T-cell (primary cell): ENCODE data around the gene SMTNL1. TPM values are rescaled to one million over a fixed set of nuclear protein-coding genes. Genes with fewer than 3 reads are reported as not detected.

Source experiments
- ATAC-seq, 4 experiments: fragments of 200-7000 bp in 3 of 4; fragments of 150-1000 bp in 1 of 4; cut with Tn5 transposase; replicated peaks in 1 of 4; 1 replicate in 3 of 4; 2 replicates in 1 of 4; pipeline ENCODE4 v1.10.0; 2021; ENCODE audit warnings: moderate library complexity in 3 of 4, mild to moderate bottlenecking in 2 of 4, moderate number of reproducible peaks in 1 of 4
- CTCF ChIA-PET, 2 donors: fragments of 300-600 bp; sonication (Branson Sonifier 250); formaldehyde crosslinking; loops; one replicate each; lab custom pipeline; 2022; ENCODE audit warnings: antibody characterized with exemption in 2 of 2; lab: Charles Lee
- POLR2A ChIA-PET, 2 donors: fragments of 300-600 bp; sonication (Branson Sonifier 250); formaldehyde crosslinking; loops; one replicate each; lab custom pipeline; 2022; ENCODE audit warnings: antibody characterized with exemption in 2 of 2; lab: Charles Lee
- DNase-seq, 35 experiments: peaks; one replicate each; pipeline versions ENCODE4 v3.0.0 to v3.0.0-alpha.2; 2013 to 2023
- H3K27ac ChIP-seq: one replicate; pipeline ENCODE4 v1.5.1; 2013; ENCODE audit warnings: low read length
- H3K27me3 ChIP-seq, 2 experiments: replicated peaks in 1 of 2; 1 replicate in 1 of 2; 2 replicates in 1 of 2; pipeline versions ENCODE4 v1.6.1 to v1.7.0; 2013; ENCODE audit warnings: low read length in 1 of 2, mixed read lengths in 1 of 2; ENCODE audit not compliant: control insufficient read depth in 2 of 2, insufficient read depth in 2 of 2; ENCODE audit errors: extremely low read depth in 1 of 2
- H3K36me3 ChIP-seq, 2 donors: 1 replicate in 1 of 2; 2 replicates in 1 of 2; pipeline versions ENCODE4 v1.6.1 to v1.7.0; 2013; ENCODE audit warnings: low read length in 1 of 2; ENCODE audit not compliant: control insufficient read depth in 2 of 2, insufficient read depth in 1 of 2; ENCODE audit errors: extremely low read depth in 1 of 2
- H3K4me1 ChIP-seq, 2 experiments: 1 replicate in 1 of 2; 2 replicates in 1 of 2; pipeline versions ENCODE4 v1.6.1 to v1.7.0; 2013; ENCODE audit warnings: low read length in 2 of 2, mixed read lengths in 1 of 2; ENCODE audit not compliant: insufficient read depth in 2 of 2, control insufficient read depth in 1 of 2; ENCODE audit errors: extremely low read depth in 1 of 2
- H3K4me3 ChIP-seq, 2 donors: 1 replicate in 1 of 2; 2 replicates in 1 of 2; pipeline versions ENCODE4 v1.5.1 to v1.7.0; 2013; ENCODE audit warnings: mild to moderate bottlenecking in 2 of 2, low read length in 1 of 2, moderate library complexity in 1 of 2; ENCODE audit not compliant: control insufficient read depth in 1 of 2; ENCODE audit errors: extremely low read depth in 1 of 2
- H3K9me3 ChIP-seq: 2 replicates; pipeline ENCODE4 v1.7.0; 2013
- H3K27ac Mint-ChIP-seq, 2 donors: one replicate each; pipeline ENCODE4 v1.8.0; 2020 to 2021; ENCODE audit warnings: mild to moderate bottlenecking in 2 of 2, mixed read lengths in 2 of 2
- H3K27me3 Mint-ChIP-seq, 2 donors: one replicate each; pipeline ENCODE4 v1.8.0; 2021 to 2022; ENCODE audit warnings: mixed read lengths in 2 of 2
- H3K36me3 Mint-ChIP-seq: one replicate; pipeline ENCODE4 v1.8.0; 2021; ENCODE audit warnings: mixed read lengths
- H3K4me1 Mint-ChIP-seq, 3 donors: one replicate each; pipeline ENCODE4 v1.8.0; 2020 to 2022; ENCODE audit warnings: mixed read lengths in 3 of 3, mild to moderate bottlenecking in 1 of 3
- H3K4me3 Mint-ChIP-seq, 3 donors: one replicate each; pipeline ENCODE4 v1.8.0; 2020 to 2022; ENCODE audit warnings: mild to moderate bottlenecking in 3 of 3, mixed read lengths in 3 of 3, moderate library complexity in 3 of 3
- H3K9me3 Mint-ChIP-seq, 3 donors: one replicate each; pipeline ENCODE4 v1.8.0; 2020 to 2022; ENCODE audit warnings: mixed read lengths in 3 of 3
- WGBS: methylation state at CpG from one replicate; pipeline ENCODE4 v1.1.5; 2013; ENCODE audit warnings: missing lambda C conversion rate; ENCODE audit not compliant: insufficient coverage; 5-methylcytosine and 5-hydroxymethylcytosine counted together
- total RNA-seq, 35 experiments: library from RNA in 6 of 35; stranded (reverse) in 6 of 35; fragments of 120-200 nt in 1 of 35; gene quantifications; one replicate each; pipeline versions ENCODE4 v1.2.1 to v1.2.4 and lab custom pipeline; 2013 to 2026

Gene SMTNL1, protein sequence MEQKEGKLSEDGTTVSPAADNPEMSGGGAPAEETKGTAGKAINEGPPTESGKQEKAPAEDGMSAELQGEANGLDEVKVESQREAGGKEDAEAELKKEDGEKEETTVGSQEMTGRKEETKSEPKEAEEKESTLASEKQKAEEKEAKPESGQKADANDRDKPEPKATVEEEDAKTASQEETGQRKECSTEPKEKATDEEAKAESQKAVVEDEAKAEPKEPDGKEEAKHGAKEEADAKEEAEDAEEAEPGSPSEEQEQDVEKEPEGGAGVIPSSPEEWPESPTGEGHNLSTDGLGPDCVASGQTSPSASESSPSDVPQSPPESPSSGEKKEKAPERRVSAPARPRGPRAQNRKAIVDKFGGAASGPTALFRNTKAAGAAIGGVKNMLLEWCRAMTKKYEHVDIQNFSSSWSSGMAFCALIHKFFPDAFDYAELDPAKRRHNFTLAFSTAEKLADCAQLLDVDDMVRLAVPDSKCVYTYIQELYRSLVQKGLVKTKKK
- not detected for total RNA-seq
- total RNA-seq (2013), result 0.09 TPM
- total RNA-seq (lab: John Stamatoyannopoulos, UW), result 0 to 0.06 (median 0) reads per million in 29 experiments

DNA sequence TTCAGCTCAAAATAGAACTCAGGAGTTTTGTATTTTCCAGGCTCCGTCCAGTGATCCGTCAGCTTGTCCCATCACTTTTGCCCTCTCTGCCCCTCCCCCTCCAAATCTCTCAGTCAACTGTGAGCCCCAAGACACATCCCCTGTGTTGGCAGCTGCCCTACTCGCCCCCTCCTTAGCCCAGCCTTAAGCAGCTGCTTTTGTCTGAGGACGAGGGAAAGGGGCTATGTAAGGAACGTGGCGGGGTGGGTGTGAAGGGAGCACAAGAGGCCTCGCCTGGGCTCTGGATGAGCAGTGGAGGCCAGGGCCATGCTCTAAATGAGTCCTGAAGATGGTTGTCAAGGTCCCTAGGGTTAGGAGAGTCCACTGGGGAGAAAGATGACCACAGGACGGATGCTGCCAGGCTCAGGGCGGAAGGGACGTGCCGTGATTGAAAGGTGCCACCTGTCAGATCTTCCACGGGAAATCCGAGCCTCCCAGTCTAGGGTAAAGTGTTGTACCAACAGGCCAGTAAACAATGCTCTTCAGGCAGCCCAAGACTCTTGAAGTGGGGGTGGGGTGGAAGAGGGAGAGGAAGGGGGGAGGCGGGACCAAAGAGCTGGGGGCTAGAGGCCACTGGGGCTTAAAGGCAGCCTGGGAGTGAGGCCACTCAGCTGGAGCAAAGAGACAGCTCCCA is at the start of gene SMTNL1:
TSS of gene SMTNL1 (plus strand) at position 649 of the 673 bp plus-strand sequence. CDS start 5,048 bp downstream, outside the sequence.
- H3K4me1 ChIP-seq, result no peaks in the 10 kb centered on the region
- no peaks in the 10 kb centered on the region for H3K9me3 Mint-ChIP-seq
- no peaks in the 10 kb centered on the region for H3K36me3 ChIP-seq
- H3K4me1 Mint-ChIP-seq, result peaks cover 0 to under 1% (median under 1%) of the 10 kb centered on the region in 3 donors
- POLR2A ChIA-PET, result no interaction called here
- no peaks in the 10 kb centered on the region for H3K27me3 ChIP-seq
- DNase-seq, result no peak
- no peaks in the 10 kb centered on the region for H3K36me3 Mint-ChIP-seq
- no peak within 1 kb of the TSS for H3K27ac Mint-ChIP-seq
- no peak for ATAC-seq
- no peak within 1 kb of the TSS for H3K27ac ChIP-seq
- H3K4me3 ChIP-seq, result no peak within 1 kb of the TSS
- no peaks in the 10 kb centered on the region for H3K27me3 Mint-ChIP-seq
- no peaks in the 10 kb centered on the region for H3K9me3 ChIP-seq
- 85% methylated on average over 11 of the region's 14 CpGs for WGBS
- CTCF ChIA-PET, result interaction anchor here (0.6 kb wide), 2 partner anchors 13 to 1036 kb away, joined by 3 read pairs; no protein-coding TSS in a partner anchor
- H3K4me3 Mint-ChIP-seq, result no peak within 1 kb of the TSS

DNA sequence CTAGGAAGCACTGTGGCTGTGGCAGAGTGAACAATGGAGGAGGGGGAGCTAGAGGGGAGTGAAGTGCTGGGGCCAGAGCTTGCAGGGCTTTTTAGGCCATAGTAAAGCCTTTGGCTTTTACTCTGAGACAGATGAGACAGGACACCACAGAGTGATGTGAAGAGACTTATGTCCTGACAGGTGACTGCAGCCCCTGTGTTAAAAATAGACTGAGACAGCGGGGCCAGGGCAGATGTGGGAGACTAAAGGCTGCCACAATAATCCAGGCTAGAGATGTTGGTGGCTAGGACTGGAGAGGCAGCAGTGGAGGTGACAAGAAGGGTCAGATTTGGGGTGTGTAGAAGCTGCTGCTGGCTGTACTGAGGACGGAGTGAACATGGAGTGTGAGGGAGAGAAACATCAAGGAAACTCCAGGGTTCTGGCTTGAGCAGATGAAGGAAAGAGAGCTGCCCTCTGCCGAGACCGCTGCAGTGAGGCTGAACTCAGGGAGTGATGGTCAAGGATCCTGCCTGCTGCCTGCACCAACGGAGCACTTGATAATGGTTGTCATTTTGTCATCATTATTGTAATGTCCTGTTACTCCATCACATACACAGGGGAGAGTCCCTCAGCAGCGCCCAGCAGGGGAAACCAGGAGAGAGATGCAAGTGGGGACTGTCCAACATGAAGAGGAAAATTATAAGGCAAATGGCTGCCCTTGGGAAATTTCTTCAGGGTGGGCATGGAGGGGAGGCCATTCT is 49.3 kb upstream of the SMTNL1 start:
- H3K36me3 ChIP-seq, result peaks cover 6 to 28% of the 10 kb centered on the region in 2 donors
- no peak overlapping the region for H3K4me3 Mint-ChIP-seq
- ChIA-PET CTCF (interaction anchor here in 1 of 2 donors (0.6 kb wide), 1 partner anchor 31 kb away, joined by 3 read pairs; no protein-coding TSS in a partner anchor), POLR2A (no interaction called here)
- peaks cover 0 to 37% of the 10 kb centered on the region in 2 experiments for H3K27me3 ChIP-seq
- no peaks in the 10 kb centered on the region for H3K9me3 Mint-ChIP-seq
- H3K27ac ChIP-seq, result no peak overlapping the region
- ATAC-seq, result no peak
- DNase-seq, result no peak
- peaks cover 2 to 7% of the 10 kb centered on the region in 2 experiments for H3K4me1 ChIP-seq
- no peak overlapping the region for H3K27ac Mint-ChIP-seq
- H3K36me3 Mint-ChIP-seq, result peaks cover 54% of the 10 kb centered on the region
- no peaks in the 10 kb centered on the region for H3K9me3 ChIP-seq
- H3K27me3 Mint-ChIP-seq, result peaks cover 9 to 18% of the 10 kb centered on the region in 2 donors
- no peak overlapping the region for H3K4me3 ChIP-seq
- WGBS, result 100% methylated on average over 2 of the region's 6 CpGs
- H3K4me1 Mint-ChIP-seq, result peaks cover 0 to 6% (median 5%) of the 10 kb centered on the region in 3 donors

DNA sequence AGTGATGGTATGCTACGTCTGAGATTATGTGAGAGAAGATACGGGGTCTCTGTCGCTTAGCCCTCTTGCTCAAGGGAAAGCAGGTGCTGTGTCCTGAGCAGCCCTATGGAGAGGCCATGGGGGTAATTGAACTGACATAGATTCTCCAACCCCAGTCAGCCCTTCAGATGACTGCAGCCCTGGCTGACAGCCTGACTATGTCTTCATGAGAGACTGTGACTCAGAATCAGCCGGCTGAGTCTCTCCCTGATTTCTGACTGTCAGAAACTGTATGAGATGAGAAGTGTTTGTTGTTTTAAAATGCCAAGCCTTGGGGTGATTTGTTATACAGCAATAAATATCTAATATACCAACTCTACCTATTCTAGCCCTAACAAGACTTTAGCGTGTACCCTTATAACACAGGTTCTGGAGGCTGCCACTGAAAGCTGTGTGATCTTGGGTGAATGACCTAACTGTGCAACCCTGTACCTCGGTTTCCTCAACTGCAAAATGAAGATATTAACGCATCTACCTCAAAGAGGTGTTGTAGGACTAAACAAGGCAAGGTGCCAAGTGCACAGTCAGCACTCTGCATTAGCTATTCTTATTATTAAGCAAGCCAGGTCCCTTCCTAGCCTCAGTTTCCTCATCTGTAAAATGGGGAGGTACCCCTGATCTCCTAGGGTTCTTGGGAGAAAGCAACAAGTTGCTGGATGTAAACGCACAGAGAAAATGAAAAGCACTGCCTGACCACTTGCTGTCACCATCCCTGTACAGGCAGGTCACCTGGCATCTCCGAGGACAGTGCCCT is 46.7 kb upstream of the SMTNL1 start:
- Histone ChIP-seq H3K27ac (no peak overlapping the region), H3K4me1 (peaks cover 0 to 3% of the 10 kb centered on the region in 2 experiments), H3K27me3 (peaks cover 0 to 15% of the 10 kb centered on the region in 2 experiments), H3K36me3 (peaks cover 6 to 19% of the 10 kb centered on the region in 2 donors), H3K4me3 (no peak overlapping the region), H3K9me3 (no peaks in the 10 kb centered on the region)
- Mint-ChIP-seq H3K27me3 (peaks cover 3% of the 10 kb centered on the region in 2 donors), H3K4me3 (no peak overlapping the region), H3K36me3 (peaks cover 41% of the 10 kb centered on the region), H3K9me3 (no peaks in the 10 kb centered on the region), H3K27ac (no peak overlapping the region), H3K4me1 (peaks cover 0 to 3% (median 0%) of the 10 kb centered on the region in 3 donors)
- CTCF ChIA-PET, result interaction anchor here (1.0 to 6.3 kb wide), 6 partner anchors 11 to 153 kb away, joined by 3 to 126 read pairs (median 18); partner anchors contain the start of gene TIMM10 (in 2 of the 2)
- no peak for DNase-seq
- WGBS, result 92% methylated on average over 4 of the region's 9 CpGs
- ATAC-seq, result no peak
- POLR2A ChIA-PET, result no interaction called here

DNA sequence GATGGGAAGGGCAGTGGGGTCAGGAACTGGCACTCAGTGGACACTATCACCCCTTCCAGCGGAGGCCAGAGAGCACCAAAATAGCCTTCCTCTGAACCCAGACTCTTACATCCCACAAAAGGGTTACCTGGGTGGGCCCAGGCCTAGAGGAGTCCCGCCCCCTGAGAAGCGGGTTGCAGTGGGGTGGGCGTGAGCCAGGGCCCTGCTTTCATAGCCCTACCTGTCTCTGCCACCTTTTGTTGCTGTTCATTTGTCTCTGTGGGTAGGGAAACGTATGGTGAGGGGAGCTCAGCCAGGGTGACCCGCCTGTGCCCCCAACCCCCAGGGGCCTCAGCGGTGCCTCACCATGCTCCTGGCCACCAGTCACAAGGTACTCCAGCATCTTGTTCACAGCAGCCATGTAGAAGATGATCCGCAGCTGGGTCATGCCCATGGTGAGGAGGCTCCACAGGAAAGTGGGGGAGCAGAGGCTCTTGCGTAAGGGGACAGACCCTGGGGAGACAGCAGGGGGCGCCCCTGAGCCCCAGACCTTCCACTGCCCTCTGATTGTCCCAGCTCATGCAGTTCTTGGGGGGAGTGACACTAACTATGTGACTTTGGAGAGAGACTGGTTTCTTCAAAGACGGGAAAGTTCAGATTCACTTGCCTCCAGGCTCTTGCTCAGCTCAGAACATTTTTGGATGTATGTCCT is 45.9 kb upstream of the SMTNL1 start:
- Mint-ChIP-seq H3K4me1 (peaks cover 0 to 3% (median 0%) of the 10 kb centered on the region in 3 donors), H3K9me3 (no peaks in the 10 kb centered on the region), H3K4me3 (no peak overlapping the region), H3K27me3 (no peaks in the 10 kb centered on the region), H3K36me3 (peaks cover 37% of the 10 kb centered on the region), H3K27ac (no peak overlapping the region)
- H3K9me3 ChIP-seq, result no peaks in the 10 kb centered on the region
- peaks cover 0 to 3% of the 10 kb centered on the region in 2 experiments for H3K4me1 ChIP-seq
- 87% methylated on average over 7 of the region's 11 CpGs for WGBS
- CTCF ChIA-PET, result interaction anchor here (1.0 to 6.3 kb wide), 7 partner anchors 10 to 153 kb away, joined by 3 to 126 read pairs (median 11); partner anchors contain the start of gene TIMM10 (in 2 of the 2)
- POLR2A ChIA-PET, result interaction anchor here in 1 of 2 donors (0.7 kb wide), 1 partner anchor 129 kb away, joined by 3 read pairs; no protein-coding TSS in a partner anchor
- ATAC-seq (peak in 3 of 4 experiments; percentile 33 to 57 (median 51)), DNase-seq (peak in 19 of 35 experiments; percentile 26 to 66 (median 38))
- peaks cover 7 to 17% of the 10 kb centered on the region in 2 donors for H3K36me3 ChIP-seq
- no peak overlapping the region for H3K4me3 ChIP-seq
- H3K27ac ChIP-seq, result no peak overlapping the region
- peaks cover 0 to 11% of the 10 kb centered on the region in 2 experiments for H3K27me3 ChIP-seq
